GM12875 (cell line): ENCODE data around the gene CD83.

Source experiments
- H3K4me3 ChIP-seq: one replicate; pipeline ENCODE4 v1.5.1; 2011; ENCODE audit warnings: low read depth, low read length, control low read depth
- CTCF ChIP-seq: IDR thresholded peaks from 2 replicates; pipeline ENCODE4 v1.5.1; 2011; ENCODE audit warnings: low read depth, mild to moderate bottlenecking, control low read depth, inconsistent platforms, low read length, moderate library complexity, borderline replicate concordance; ENCODE audit not compliant: insufficient read depth

CD83 gene

GRCh38 chr6:14083751-14084150 lies 33.8 kb upstream of the CD83 start:
- H3K4me3 ChIP-seq: no peak overlapping the region
- TF ChIP-seq CTCF: no peak

GRCh38 chr6:14084388-14084787 lies 33.2 kb upstream of the CD83 start:
- H3K4me3 ChIP-seq: no peak overlapping the region
- TF ChIP-seq CTCF: no peak

GRCh38 chr6:14085176-14085787 lies 32.3 kb upstream of the CD83 start:
- H3K4me3 ChIP-seq: no peak overlapping the region
- no peak for TF ChIP-seq CTCF

- no peak overlapping the region for H3K4me3 ChIP-seq
- TF ChIP-seq CTCF: no peak
Measured at GRCh38 chr6:14086701-14087100, 30.9 kb upstream of the CD83 start.

GRCh38 chr6:14088600-14089192 lies 28.9 kb upstream of the CD83 start:
- TF ChIP-seq CTCF: no peak
- H3K4me3 ChIP-seq: no peak overlapping the region

GRCh38 chr6:14089224-14089623 lies 28.3 kb upstream of the CD83 start:
- no peak for TF ChIP-seq CTCF
- no peak overlapping the region for H3K4me3 ChIP-seq

GRCh38 chr6:14091339-14091978 lies 26.1 kb upstream of the CD83 start:
- no peak for TF ChIP-seq CTCF
- no peak overlapping the region for H3K4me3 ChIP-seq
